ENCODE measurements around the gene KLHL8.
A peak's percentile ranks its signal among the peaks of the same experiment; 100 is the strongest.
"Not testable (repeated sequence)": the region's sequence is repeated elsewhere in the genome, so short reads cannot be mapped to it uniquely, and the experiment has no call there.

The KLHL8 gene

GRCh38 chr4:87227751-87228151 lies 7.3 kb upstream of the KLHL8 start:
- DNase-seq = no peak

- DNase-seq = no peak
Measured at GRCh38 chr4:87225936-87226335, 5.5 kb upstream of the KLHL8 start.

GRCh38 chr4:87224141-87224923 lies 3.9 kb upstream of the KLHL8 start:
- no peak for DNase-seq

- DNase-seq = peak; percentile 4
Measured at GRCh38 chr4:87219632-87220093, 755 bp downstream of the KLHL8 start.

GRCh38 chr4:87217235-87217763 lies 3.1 kb downstream of the KLHL8 start:
- DNase-seq = not testable (repeated sequence)

- DNase-seq = no peak
Measured at GRCh38 chr4:87216469-87216868, 3.9 kb downstream of the KLHL8 start.

- DNase-seq = no peak
Measured at GRCh38 chr4:87213421-87214075, 6.9 kb downstream of the KLHL8 start.

GRCh38 chr4:87211249-87211952 lies 9.0 kb downstream of the KLHL8 start:
- DNase-seq = no peak

- DNase-seq = no peak
Measured at GRCh38 chr4:87209696-87210095, 10.7 kb downstream of the KLHL8 start.

- no peak for DNase-seq
Measured at GRCh38 chr4:87209182-87209581, 11.2 kb downstream of the KLHL8 start.

- DNase-seq = no peak
Measured at GRCh38 chr4:87204559-87204958, 15.9 kb downstream of the KLHL8 start.

GRCh38 chr4:87196927-87197326 lies 23.5 kb downstream of the KLHL8 start:
- no peak for DNase-seq

- DNase-seq = no peak
Measured at GRCh38 chr4:87196146-87196545, 24.3 kb downstream of the KLHL8 start.

- no peak for DNase-seq
Measured at GRCh38 chr4:87193958-87194675, 26.3 kb downstream of the KLHL8 start.

- DNase-seq = no peak
Measured at GRCh38 chr4:87192145-87192919, 28.1 kb downstream of the KLHL8 start.

GRCh38 chr4:87188932-87189331 lies 31.5 kb downstream of the KLHL8 start:
- DNase-seq = no peak

GRCh38 chr4:87188048-87188447 lies 32.4 kb downstream of the KLHL8 start:
- no peak for DNase-seq

GRCh38 chr4:87185146-87185870 lies 35.1 kb downstream of the KLHL8 start:
- no peak for DNase-seq

- DNase-seq = no peak
Measured at GRCh38 chr4:87180767-87181166, 39.7 kb downstream of the KLHL8 start.

GRCh38 chr4:87179751-87180150 lies 40.7 kb downstream of the KLHL8 start:
- DNase-seq = no peak

- no peak for DNase-seq
Measured at GRCh38 chr4:87174672-87175071, 45.7 kb downstream of the KLHL8 start.
